Measurements from ENCODE around the gene NUP153. TPM values are rescaled to one million over a fixed set of nuclear protein-coding genes. Genes with fewer than 3 reads are reported as not detected.

The NUP153 gene
- total and polyA plus RNA-seq, 2 donors (not counting 1 experiment from before 2014, with no cell fraction given) = 17.9 to 70.5 TPM

DNA sequence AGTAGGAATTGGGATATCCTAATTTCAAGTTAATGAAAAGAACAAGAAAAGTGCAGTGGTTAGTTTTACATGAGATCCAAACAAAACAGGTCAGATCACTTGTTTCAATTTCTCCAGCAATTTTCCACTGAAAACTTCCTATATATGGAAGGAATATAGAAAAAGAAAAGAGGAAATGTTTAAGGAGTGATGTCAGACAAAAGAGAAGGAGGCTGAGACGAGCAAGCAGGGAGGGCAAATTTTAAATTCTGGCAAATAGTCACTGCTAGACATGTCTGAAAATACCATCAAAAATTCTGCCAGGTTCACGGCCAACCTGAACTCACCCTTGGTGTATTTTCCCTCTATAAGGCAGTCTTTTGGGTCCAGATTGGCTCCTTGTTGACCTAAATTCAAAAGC lies 9.5 kb upstream of the NUP153 start:
- no peaks in the 10 kb centered on the region for H4K20me1 ChIP-seq (ENCODE audit: control insufficient read depth, insufficient read depth, low read length, poor library complexity, severe bottlenecking)
- Mint-ChIP-seq H3K27ac (no peak overlapping the region), H3K4me1 (peaks cover 4% of the 10 kb centered on the region), H3K9me3 (ENCODE audit: insufficient read depth) (no peaks in the 10 kb centered on the region), H3K4me3 (no peak overlapping the region), H3K27me3 (no peaks in the 10 kb centered on the region)
- H2AFZ ChIP-seq (ENCODE audit: insufficient read depth, low read depth, low read length, poor library complexity, severe bottlenecking) = no peak overlapping the region
- H3K27me3 ChIP-seq (replicated peaks in 1 of 4; ENCODE audit: control extremely low read depth in 1 of 4, control insufficient read depth in 3 of 4, insufficient read depth in 4 of 4, low read length in 3 of 4) = no peaks in the 10 kb centered on the region
- 92% methylated on average over 2 of the region's 2 CpGs for WGBS (ENCODE audit: insufficient coverage)
- no peaks in the 10 kb centered on the region for H3K9me3 ChIP-seq (ENCODE audit: control extremely low read depth in 1 of 3, control insufficient read depth in 2 of 3, insufficient read depth in 1 of 3, low read length in 2 of 3)
- ChIA-PET POLR2A (no interaction called here), CTCF (no interaction called here)
- DNase-seq (no peak), ATAC-seq (ENCODE audit: low read depth) (no peak)
- H3K36me3 ChIP-seq (replicated peaks in 1 of 2; ENCODE audit: control extremely low read depth in 1 of 2, control insufficient read depth in 1 of 2, extremely low read depth in 1 of 2, insufficient read depth in 2 of 2, low read length in 1 of 2) = no peaks in the 10 kb centered on the region
- no peak overlapping the region for H3K4me2 ChIP-seq (replicated peaks; ENCODE audit: low read depth, low read length, poor library complexity, severe bottlenecking)
- H3K79me2 ChIP-seq (ENCODE audit: control insufficient read depth, insufficient read depth, low read length) = no peaks in the 10 kb centered on the region
- H3K4me1 ChIP-seq (ENCODE audit: control insufficient read depth in 2 of 2, insufficient read depth in 2 of 2, low read length in 2 of 2) = no peaks in the 10 kb centered on the region
- intact Hi-C loops (cut with micrococcal nuclease) = no loop called here
- no peak overlapping the region for H3K27ac ChIP-seq (ENCODE audit: low read length in 2 of 2)
- H3K9ac ChIP-seq (ENCODE audit: low read length) = no peak overlapping the region
- TF ChIP-seq EZH2 (IDR thresholded peaks at IDR 0.05; ENCODE audit: borderline replicate concordance, insufficient read depth, low read depth, low read length, poor library complexity, severe bottlenecking) = no peak
- TF ChIP-seq, protein P1, sequence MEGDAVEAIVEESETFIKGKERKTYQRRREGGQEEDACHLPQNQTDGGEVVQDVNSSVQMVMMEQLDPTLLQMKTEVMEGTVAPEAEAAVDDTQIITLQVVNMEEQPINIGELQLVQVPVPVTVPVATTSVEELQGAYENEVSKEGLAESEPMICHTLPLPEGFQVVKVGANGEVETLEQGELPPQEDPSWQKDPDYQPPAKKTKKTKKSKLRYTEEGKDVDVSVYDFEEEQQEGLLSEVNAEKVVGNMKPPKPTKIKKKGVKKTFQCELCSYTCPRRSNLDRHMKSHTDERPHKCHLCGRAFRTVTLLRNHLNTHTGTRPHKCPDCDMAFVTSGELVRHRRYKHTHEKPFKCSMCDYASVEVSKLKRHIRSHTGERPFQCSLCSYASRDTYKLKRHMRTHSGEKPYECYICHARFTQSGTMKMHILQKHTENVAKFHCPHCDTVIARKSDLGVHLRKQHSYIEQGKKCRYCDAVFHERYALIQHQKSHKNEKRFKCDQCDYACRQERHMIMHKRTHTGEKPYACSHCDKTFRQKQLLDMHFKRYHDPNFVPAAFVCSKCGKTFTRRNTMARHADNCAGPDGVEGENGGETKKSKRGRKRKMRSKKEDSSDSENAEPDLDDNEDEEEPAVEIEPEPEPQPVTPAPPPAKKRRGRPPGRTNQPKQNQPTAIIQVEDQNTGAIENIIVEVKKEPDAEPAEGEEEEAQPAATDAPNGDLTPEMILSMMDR (IDR thresholded peaks at IDR 0.05) = no peak
- H3K4me3 ChIP-seq (ENCODE audit: control extremely low read depth in 1 of 5, extremely low read depth in 1 of 5, insufficient read depth in 1 of 5, low read depth in 2 of 5, low read length in 4 of 5) = no peak overlapping the region

DNA sequence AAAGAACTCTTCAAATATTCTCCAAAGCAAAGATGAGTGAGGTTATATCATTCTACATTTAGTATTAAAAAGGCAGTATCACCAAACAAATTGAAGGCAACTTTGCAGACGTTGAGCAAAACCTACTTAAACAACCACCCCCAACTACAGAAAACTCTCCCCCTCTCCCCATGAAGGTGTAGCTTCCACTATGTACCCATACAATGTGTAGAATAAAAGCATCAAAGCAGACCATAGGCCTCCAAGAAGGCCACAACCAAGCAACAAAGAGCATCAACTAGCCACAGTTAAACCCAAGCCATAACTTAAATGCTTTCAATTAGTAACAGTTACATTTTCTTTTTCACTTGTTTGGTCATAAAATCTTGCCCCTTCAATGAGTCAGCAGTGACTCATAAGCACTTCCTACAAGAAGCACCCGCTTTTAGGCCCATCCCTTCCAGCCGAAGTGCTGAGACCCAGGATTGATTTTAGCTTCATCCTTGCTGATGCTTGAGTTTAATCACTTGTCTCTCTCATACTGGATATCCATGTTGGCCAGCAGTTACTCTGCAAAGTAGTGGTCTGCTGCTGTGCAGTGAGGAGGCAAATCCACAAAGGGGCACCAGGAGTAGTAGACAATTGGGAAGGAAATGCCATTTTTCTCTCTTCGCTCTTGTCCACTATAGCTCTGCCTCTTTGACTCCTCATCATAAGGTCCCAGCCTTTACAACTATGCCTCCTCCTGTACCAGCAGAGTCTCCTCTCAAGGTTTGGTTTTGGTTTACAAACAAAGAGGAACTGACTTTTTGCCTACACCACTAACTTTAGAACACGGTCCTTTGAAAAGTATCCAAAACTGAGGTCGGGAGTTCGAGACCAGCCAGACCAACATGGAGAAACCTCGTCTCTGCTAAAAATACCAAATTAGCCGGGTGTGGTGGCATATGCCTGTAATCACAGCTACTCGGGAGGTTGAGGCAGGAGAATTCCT lies 8.4 kb upstream of the NUP153 start:
- H3K27me3 ChIP-seq (replicated peaks in 1 of 4; ENCODE audit: control extremely low read depth in 1 of 4, control insufficient read depth in 3 of 4, insufficient read depth in 4 of 4, low read length in 3 of 4) = no peaks in the 10 kb centered on the region
- H4K20me1 ChIP-seq (ENCODE audit: control insufficient read depth, insufficient read depth, low read length, poor library complexity, severe bottlenecking) = no peaks in the 10 kb centered on the region
- Mint-ChIP-seq H3K4me3 (no peak overlapping the region), H3K27ac (no peak overlapping the region), H3K9me3 (ENCODE audit: insufficient read depth) (no peaks in the 10 kb centered on the region), H3K27me3 (no peaks in the 10 kb centered on the region), H3K4me1 (peaks cover 4% of the 10 kb centered on the region)
- ChIA-PET CTCF (interaction anchor here (0.6 to 1.4 kb wide), 3 partner anchors 14 to 439 kb away, joined by 3 to 4 read pairs (median 4); no protein-coding TSS in a partner anchor), POLR2A (no interaction called here)
- ATAC-seq (ENCODE audit: low read depth) = no peak
- no peak overlapping the region for H3K4me3 ChIP-seq (ENCODE audit: control extremely low read depth in 1 of 5, extremely low read depth in 1 of 5, insufficient read depth in 1 of 5, low read depth in 2 of 5, low read length in 4 of 5)
- H3K9me3 ChIP-seq (ENCODE audit: control extremely low read depth in 1 of 3, control insufficient read depth in 2 of 3, insufficient read depth in 1 of 3, low read length in 2 of 3) = no peaks in the 10 kb centered on the region
- TF ChIP-seq, protein P1 (IDR thresholded peaks at IDR 0.05) = no peak
- TF ChIP-seq EZH2 (IDR thresholded peaks at IDR 0.05; ENCODE audit: borderline replicate concordance, insufficient read depth, low read depth, low read length, poor library complexity, severe bottlenecking) = no peak
- 80% methylated on average over 6 of the region's 10 CpGs for WGBS (ENCODE audit: insufficient coverage)
- H3K4me2 ChIP-seq (replicated peaks; ENCODE audit: low read depth, low read length, poor library complexity, severe bottlenecking) = no peak overlapping the region
- H3K4me1 ChIP-seq (ENCODE audit: control insufficient read depth in 2 of 2, insufficient read depth in 2 of 2, low read length in 2 of 2) = no peaks in the 10 kb centered on the region
- H3K79me2 ChIP-seq (ENCODE audit: control insufficient read depth, insufficient read depth, low read length) = no peaks in the 10 kb centered on the region
- H2AFZ ChIP-seq (ENCODE audit: insufficient read depth, low read depth, low read length, poor library complexity, severe bottlenecking) = no peak overlapping the region
- no peak overlapping the region for H3K9ac ChIP-seq (ENCODE audit: low read length)
- no peak overlapping the region for H3K27ac ChIP-seq (ENCODE audit: low read length in 2 of 2)
- intact Hi-C loops (cut with micrococcal nuclease) = no loop called here
- DNase-seq = no peak
- no peaks in the 10 kb centered on the region for H3K36me3 ChIP-seq (replicated peaks in 1 of 2; ENCODE audit: control extremely low read depth in 1 of 2, control insufficient read depth in 1 of 2, extremely low read depth in 1 of 2, insufficient read depth in 2 of 2, low read length in 1 of 2)
